Stimulated activated naive B cell treated with anti-CD40 and anti-IgM and Interleukin-4, amounts not matched to agents 10 μg/mL and 1 μg/mL and 100 μg/mL, for 72 hours (primary cell): ENCODE data around the gene TAS2R39.
"Not testable (repeated sequence)": the region's sequence is repeated elsewhere in the genome, so short reads cannot be mapped to it uniquely, and the experiment has no call there.

Source experiments
- ATAC-seq, 2 donors: fragments of 150-1000 bp; cut with Tn5 transposase; replicated peaks; 2 replicates each; pipeline ENCODE4 v1.10.0; 2021; ENCODE audit warnings: moderate library complexity in 1 of 2
- DNase-seq: peaks from one replicate; pipeline ENCODE4 v3.0.0; 2021
- H3K27ac Mint-ChIP-seq: one replicate; pipeline ENCODE4 v1.8.0; 2022; ENCODE audit warnings: mild to moderate bottlenecking, mixed read lengths
- H3K27me3 Mint-ChIP-seq, 2 donors: one replicate each; pipeline ENCODE4 v1.8.0; 2022; ENCODE audit warnings: mixed read lengths in 2 of 2
- H3K36me3 Mint-ChIP-seq, 2 donors: one replicate each; pipeline ENCODE4 v1.8.0; 2022; ENCODE audit warnings: mixed read lengths in 2 of 2, mild to moderate bottlenecking in 1 of 2
- H3K4me1 Mint-ChIP-seq, 2 donors: one replicate each; pipeline ENCODE4 v1.8.0; 2022; ENCODE audit warnings: mixed read lengths in 2 of 2, mild to moderate bottlenecking in 1 of 2
- H3K4me3 Mint-ChIP-seq, 2 donors: one replicate each; pipeline ENCODE4 v1.8.0; 2022; ENCODE audit warnings: mild to moderate bottlenecking in 2 of 2, mixed read lengths in 2 of 2, moderate library complexity in 1 of 2
- H3K9me3 Mint-ChIP-seq, 2 donors: one replicate each; pipeline ENCODE4 v1.8.0; 2022; ENCODE audit warnings: mixed read lengths in 2 of 2, mild to moderate bottlenecking in 1 of 2

The TAS2R39 gene

GRCh38 chr7:143199040-143199439, 15.8 kb downstream of the TAS2R39 start:
- Mint-ChIP-seq H3K27me3 (no peaks in the 10 kb centered on the region), H3K36me3 (peaks cover 2 to 3% of the 10 kb centered on the region in 2 donors), H3K4me3 (no peak overlapping the region), H3K4me1 (peaks cover 18 to 37% of the 10 kb centered on the region in 2 donors), H3K9me3 (peaks cover 0 to 3% of the 10 kb centered on the region in 2 donors), H3K27ac (peak overlapping the region; percentile 74)
- DNase-seq (peak; percentile 60), ATAC-seq (peak; percentile 96 to 99)

- Mint-ChIP-seq H3K4me3 (no peak overlapping the region), H3K27me3 (no peaks in the 10 kb centered on the region)
- no peak for ATAC-seq
Measured at GRCh38 chr7:143202161-143202560, 18.9 kb downstream of the TAS2R39 start.

GRCh38 chr7:143203386-143203785, 20.2 kb downstream of the TAS2R39 start:
- no peaks in the 10 kb centered on the region for H3K27me3 Mint-ChIP-seq
- no peak overlapping the region for H3K27ac Mint-ChIP-seq
- DNase-seq: no peak
- peaks cover 0 to 3% of the 10 kb centered on the region in 2 donors for H3K9me3 Mint-ChIP-seq
- H3K36me3 Mint-ChIP-seq: peaks cover 2 to 3% of the 10 kb centered on the region in 2 donors
- ATAC-seq: no peak
- H3K4me3 Mint-ChIP-seq: no peak overlapping the region
- peaks cover 39 to 68% of the 10 kb centered on the region in 2 donors for H3K4me1 Mint-ChIP-seq

More at GRCh38 chr7:143202161-143202560, 18.9 kb downstream of the TAS2R39 start:
- Mint-ChIP-seq H3K9me3 (peaks cover 0 to 3% of the 10 kb centered on the region in 2 donors), H3K4me1 (peaks cover 37 to 67% of the 10 kb centered on the region in 2 donors), H3K36me3 (peaks cover 2 to 3% of the 10 kb centered on the region in 2 donors), H3K27ac (no peak overlapping the region)
- no peak for DNase-seq

GRCh38 chr7:143205560-143206293, 22.5 kb downstream of the TAS2R39 start:
- DNase-seq (peak; percentile 77), ATAC-seq (peak; percentile 96 to 99)
- Mint-ChIP-seq H3K4me3 (peak overlapping the region; percentile 42 to 66), H3K9me3 (no peaks in the 10 kb centered on the region), H3K27me3 (no peaks in the 10 kb centered on the region), H3K27ac (peak overlapping the region; percentile 7), H3K36me3 (no peaks in the 10 kb centered on the region), H3K4me1 (peaks cover 35 to 61% of the 10 kb centered on the region in 2 donors)

- Mint-ChIP-seq H3K9me3 (peaks cover 6 to 12% of the 10 kb centered on the region in 2 donors), H3K4me1 (peaks cover 16 to 26% of the 10 kb centered on the region in 2 donors)
- DNase-seq: no peak
Measured at GRCh38 chr7:143210541-143210940, 27.3 kb downstream of the TAS2R39 start.

GRCh38 chr7:143213478-143213877, 30.3 kb downstream of the TAS2R39 start:
- not testable (repeated sequence) for H3K27ac Mint-ChIP-seq, H3K27me3 Mint-ChIP-seq, H3K4me3 Mint-ChIP-seq, ATAC-seq, H3K4me1 Mint-ChIP-seq, DNase-seq
- Mint-ChIP-seq H3K9me3 (peaks cover 6 to 12% of the 10 kb centered on the region in 2 donors), H3K36me3 (peaks cover 8 to 12% of the 10 kb centered on the region in 2 donors)

More at GRCh38 chr7:143210541-143210940, 27.3 kb downstream of the TAS2R39 start:
- no peak for ATAC-seq
- H3K27ac Mint-ChIP-seq: no peak overlapping the region
- peaks cover 8 to 12% of the 10 kb centered on the region in 2 donors for H3K36me3 Mint-ChIP-seq
- no peak overlapping the region for H3K4me3 Mint-ChIP-seq
- no peaks in the 10 kb centered on the region for H3K27me3 Mint-ChIP-seq

- ATAC-seq: peak; percentile 57 to 72
- no peak overlapping the region for H3K4me3 Mint-ChIP-seq
- H3K36me3 Mint-ChIP-seq: peaks cover 8 to 12% of the 10 kb centered on the region in 2 donors
- no peaks in the 10 kb centered on the region for H3K27me3 Mint-ChIP-seq
- H3K4me1 Mint-ChIP-seq: peaks cover 0 to 3% of the 10 kb centered on the region in 2 donors
- no peak overlapping the region for H3K27ac Mint-ChIP-seq
- DNase-seq: peak; percentile 52
- H3K9me3 Mint-ChIP-seq: peaks cover 6 to 12% of the 10 kb centered on the region in 2 donors
Measured at GRCh38 chr7:143214789-143215679, 31.8 kb downstream of the TAS2R39 start.

GRCh38 chr7:143216151-143216550, 32.9 kb downstream of the TAS2R39 start:
- DNase-seq: no peak
- peaks cover 0 to 3% of the 10 kb centered on the region in 2 donors for H3K4me1 Mint-ChIP-seq
- H3K4me3 Mint-ChIP-seq: no peak overlapping the region
- H3K27me3 Mint-ChIP-seq: peaks cover 0 to 2% of the 10 kb centered on the region in 2 donors
- peaks cover 8 to 12% of the 10 kb centered on the region in 2 donors for H3K36me3 Mint-ChIP-seq
- ATAC-seq: no peak
- H3K9me3 Mint-ChIP-seq: peaks cover 6 to 12% of the 10 kb centered on the region in 2 donors
- no peak overlapping the region for H3K27ac Mint-ChIP-seq

- Mint-ChIP-seq H3K4me1 (peaks cover 0 to 3% of the 10 kb centered on the region in 2 donors), H3K4me3 (no peak overlapping the region), H3K36me3 (peaks cover 8 to 11% of the 10 kb centered on the region in 2 donors), H3K9me3 (peaks cover 6 to 11% of the 10 kb centered on the region in 2 donors), H3K27me3 (peaks cover 0 to 7% of the 10 kb centered on the region in 2 donors), H3K27ac (no peak overlapping the region)
- DNase-seq: no peak
- ATAC-seq: no peak
Measured at GRCh38 chr7:143216686-143217085, 33.5 kb downstream of the TAS2R39 start.

GRCh38 chr7:143217806-143218205, 34.6 kb downstream of the TAS2R39 start:
- Mint-ChIP-seq H3K4me3 (no peak overlapping the region), H3K9me3 (peaks cover 2 to 7% of the 10 kb centered on the region in 2 donors), H3K27ac (no peak overlapping the region), H3K27me3 (peaks cover 6 to 16% of the 10 kb centered on the region in 2 donors), H3K4me1 (peaks cover 2 to 4% of the 10 kb centered on the region in 2 donors), H3K36me3 (peaks cover 5 to 6% of the 10 kb centered on the region in 2 donors)
- DNase-seq (no peak), ATAC-seq (no peak)

- peaks cover 15 to 27% of the 10 kb centered on the region in 2 donors for H3K27me3 Mint-ChIP-seq
- ATAC-seq (no peak), DNase-seq (no peak)
- peaks cover 2 to 4% of the 10 kb centered on the region in 2 donors for H3K4me1 Mint-ChIP-seq
- no peak overlapping the region for H3K27ac Mint-ChIP-seq
- H3K9me3 Mint-ChIP-seq: no peaks in the 10 kb centered on the region
- no peaks in the 10 kb centered on the region for H3K36me3 Mint-ChIP-seq
- H3K4me3 Mint-ChIP-seq: no peak overlapping the region
Measured at GRCh38 chr7:143221286-143221685, 38.1 kb downstream of the TAS2R39 start.

- DNase-seq (no peak), ATAC-seq (no peak)
- Mint-ChIP-seq H3K9me3 (no peaks in the 10 kb centered on the region), H3K4me3 (no peak within 1 kb of the TSS), H3K27ac (no peak within 1 kb of the TSS), H3K36me3 (no peaks in the 10 kb centered on the region), H3K27me3 (peaks cover 15 to 27% of the 10 kb centered on the region in 2 donors), H3K4me1 (peaks cover 2 to 4% of the 10 kb centered on the region in 2 donors)
Measured at GRCh38 chr7:143221737-143222136, 38.5 kb downstream of the TAS2R39 start, which contains the start of gene TAS2R40. TSS of gene TAS2R40 (plus strand) at chr7:143222037. CDS start at chr7:143222079, 42 bp downstream.

GRCh38 chr7:143222782-143223181, 39.6 kb downstream of the TAS2R39 start:
- H3K4me1 Mint-ChIP-seq: peaks cover 2 to 4% of the 10 kb centered on the region in 2 donors
- H3K4me3 Mint-ChIP-seq: no peak overlapping the region
- DNase-seq (no peak), ATAC-seq (peak; percentile 39 to 42)
- peaks cover 15 to 27% of the 10 kb centered on the region in 2 donors for H3K27me3 Mint-ChIP-seq
- no peak overlapping the region for H3K27ac Mint-ChIP-seq
- H3K36me3 Mint-ChIP-seq: no peaks in the 10 kb centered on the region
- no peaks in the 10 kb centered on the region for H3K9me3 Mint-ChIP-seq

- Mint-ChIP-seq H3K27me3 (peaks cover 15 to 27% of the 10 kb centered on the region in 2 donors), H3K36me3 (no peaks in the 10 kb centered on the region)
- no peak for ATAC-seq
Measured at GRCh38 chr7:143223784-143224183, 40.6 kb downstream of the TAS2R39 start.

More at GRCh38 chr7:143223784-143224183, 40.6 kb downstream of the TAS2R39 start:
- Mint-ChIP-seq H3K27ac (no peak overlapping the region), H3K9me3 (no peaks in the 10 kb centered on the region), H3K4me3 (no peak overlapping the region), H3K4me1 (peaks cover 2 to 4% of the 10 kb centered on the region in 2 donors)
- no peak for DNase-seq
